Testis (tissue), 3 donors: ENCODE results near the gene EFCAB8. TPM values are rescaled to one million over a fixed set of nuclear protein-coding genes. Genes with fewer than 3 reads are reported as not detected.
"Not testable (repeated sequence)": the region's sequence is repeated elsewhere in the genome, so short reads cannot be mapped to it uniquely, and the experiment has no call there.

Experiments used
- DNase-seq: peaks from one replicate; pipeline ENCODE4 v3.0.0-alpha.2; 2019
- H3K27ac ChIP-seq, 2 donors: fragments of 200-600 bp; sonication (generic); one replicate each; pipeline ENCODE4 v1.5.1; 2019
- H3K27me3 ChIP-seq: fragments of 200-600 bp; sonication (generic); one replicate; pipeline ENCODE4 v1.5.1; 2019
- H3K36me3 ChIP-seq: fragments of 200-600 bp; sonication (generic); one replicate; pipeline ENCODE4 v1.5.1; 2017; ENCODE audit warnings: low read depth; ENCODE audit errors: missing control alignments
- H3K4me1 ChIP-seq: fragments of 200-600 bp; sonication (generic); one replicate; pipeline ENCODE4 v1.5.1; 2019
- H3K4me3 ChIP-seq, 2 donors: fragments of 200-600 bp; sonication (generic); one replicate each; pipeline ENCODE4 v1.5.1; 2017 to 2019
- H3K9me3 ChIP-seq: fragments of 200-600 bp; sonication (generic); one replicate; pipeline ENCODE4 v1.5.1; 2017
- POLR2A ChIP-seq: fragments of 450-650 bp; IDR thresholded peaks from one replicate; pipeline ENCODE4 v1.6.1; 2017; ENCODE audit warnings: antibody characterized with exemption, mild to moderate bottlenecking, moderate library complexity
- WGBS, 2 donors: methylation state at CpG; one replicate each; pipeline ENCODE4 v1.1.5; 2018; 5-methylcytosine and 5-hydroxymethylcytosine counted together
- intact Hi-C: fragments of 100-400 bp; cut with DNase I; formaldehyde crosslinking; loops from one replicate; pipeline ENCODE4 v1.15.1; 2023; ENCODE audit warnings: low total_unique reads
- polyA plus RNA-seq: library from polyadenylated mRNA; stranded (reverse); fragments of 350-450 nt; fragmentation: Illumina TruSeq; extraction: RNeasy Lipid Tissue Mini Kit (QIAGEN cat#74804); gene quantifications from one replicate; pipeline ENCODE4 v1.2.3, GENCODE V29; 2014; ENCODE audit warnings: low read depth, low replicate concordance; ENCODE audit not compliant: insufficient read depth
- total RNA-seq, 2 donors: library from RNA; depleted of rRNA; stranded (reverse); fragments of >200 nt; gene quantifications; one replicate each; pipeline ENCODE4 v1.2.3, GENCODE V29; 2016
- TF ChIP-seq, protein P1 (sequence below), 3 experiments: fragments of 450-650 bp in 2 of 3; fragments of 200-600 bp in 1 of 3; sonication (generic) in 1 of 3; IDR thresholded peaks; one replicate each; pipeline ENCODE4 v1.5.1; 2016 to 2019; ENCODE audit warnings: antibody characterized with exemption in 3 of 3, mild to moderate bottlenecking in 2 of 3, moderate library complexity in 1 of 3

The EFCAB8 gene
- total and polyA plus RNA-seq, 3 donors from 2014 or later = 4.9 to 9.5 (median 6.3) TPM

DNA sequence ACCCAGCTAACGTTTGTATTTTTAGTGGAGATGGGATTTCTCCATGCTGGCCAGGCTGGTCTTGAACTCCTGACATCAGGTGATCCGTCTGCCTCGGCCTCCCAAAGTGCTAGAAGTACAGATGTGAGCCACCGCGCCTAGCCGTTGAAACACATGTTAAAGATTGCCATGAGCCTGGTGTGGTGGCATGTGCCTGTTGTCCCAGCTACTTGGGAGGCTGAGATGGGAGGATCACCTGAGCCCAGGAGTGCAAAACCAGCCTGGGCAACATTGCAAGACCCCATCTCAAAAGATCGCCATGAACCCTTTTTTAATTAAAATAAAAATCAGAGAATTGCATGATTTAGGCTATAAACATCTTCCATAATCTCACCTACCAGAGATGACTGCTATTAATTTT, 2.7 kb downstream of the EFCAB8 start:
- WGBS, 2 donors = 85 to 90% methylated on average over 7 of the region's 7 CpGs

DNA sequence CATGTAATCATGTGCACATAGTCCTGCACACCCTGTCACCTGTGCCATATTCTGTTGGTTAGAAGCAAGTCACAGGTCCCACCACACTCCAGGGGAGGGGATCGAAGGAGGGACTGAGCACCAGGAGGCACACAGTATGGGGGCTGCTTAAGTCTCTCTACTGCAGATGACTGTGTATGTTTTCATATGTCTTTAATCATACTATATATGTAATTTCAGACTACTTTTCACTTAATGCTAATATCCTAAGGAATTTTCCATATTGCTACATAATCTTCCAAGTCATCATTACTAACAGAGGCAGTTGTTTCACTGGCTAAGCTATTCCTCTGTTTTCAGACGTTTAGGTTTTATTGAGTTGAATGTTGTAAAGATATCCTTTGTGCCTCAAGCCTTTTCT, 10.8 kb downstream of the EFCAB8 start:
- H3K4me3 ChIP-seq = no peak overlapping the region
- TF ChIP-seq, protein P1, sequence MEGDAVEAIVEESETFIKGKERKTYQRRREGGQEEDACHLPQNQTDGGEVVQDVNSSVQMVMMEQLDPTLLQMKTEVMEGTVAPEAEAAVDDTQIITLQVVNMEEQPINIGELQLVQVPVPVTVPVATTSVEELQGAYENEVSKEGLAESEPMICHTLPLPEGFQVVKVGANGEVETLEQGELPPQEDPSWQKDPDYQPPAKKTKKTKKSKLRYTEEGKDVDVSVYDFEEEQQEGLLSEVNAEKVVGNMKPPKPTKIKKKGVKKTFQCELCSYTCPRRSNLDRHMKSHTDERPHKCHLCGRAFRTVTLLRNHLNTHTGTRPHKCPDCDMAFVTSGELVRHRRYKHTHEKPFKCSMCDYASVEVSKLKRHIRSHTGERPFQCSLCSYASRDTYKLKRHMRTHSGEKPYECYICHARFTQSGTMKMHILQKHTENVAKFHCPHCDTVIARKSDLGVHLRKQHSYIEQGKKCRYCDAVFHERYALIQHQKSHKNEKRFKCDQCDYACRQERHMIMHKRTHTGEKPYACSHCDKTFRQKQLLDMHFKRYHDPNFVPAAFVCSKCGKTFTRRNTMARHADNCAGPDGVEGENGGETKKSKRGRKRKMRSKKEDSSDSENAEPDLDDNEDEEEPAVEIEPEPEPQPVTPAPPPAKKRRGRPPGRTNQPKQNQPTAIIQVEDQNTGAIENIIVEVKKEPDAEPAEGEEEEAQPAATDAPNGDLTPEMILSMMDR (IDR thresholded peaks at IDR 0.05) = no peak
- no peak for TF ChIP-seq POLR2A
- intact Hi-C loops = no loop called here
- no peaks in the 10 kb centered on the region for H3K36me3 ChIP-seq
- WGBS, 2 donors = 70 to 85% methylated on average over 2 of the region's 2 CpGs
- DNase-seq = no peak
- H3K9me3 ChIP-seq = no peaks in the 10 kb centered on the region
- H3K4me1 ChIP-seq = no peaks in the 10 kb centered on the region
- H3K27ac ChIP-seq = no peak overlapping the region
- no peaks in the 10 kb centered on the region for H3K27me3 ChIP-seq

More for the DNA sequence above, 2.7 kb downstream of the EFCAB8 start:
- no peak for DNase-seq
- no peak for TF ChIP-seq POLR2A
- TF ChIP-seq, protein P1 (IDR thresholded peaks at IDR 0.05) = no peak
- H3K4me1 ChIP-seq = peaks cover 3% of the 10 kb centered on the region
- no peaks in the 10 kb centered on the region for H3K9me3 ChIP-seq
- intact Hi-C loops = no loop called here
- no peak overlapping the region for H3K4me3 ChIP-seq
- no peaks in the 10 kb centered on the region for H3K27me3 ChIP-seq
- H3K36me3 ChIP-seq = no peaks in the 10 kb centered on the region
- no peak overlapping the region for H3K27ac ChIP-seq

DNA sequence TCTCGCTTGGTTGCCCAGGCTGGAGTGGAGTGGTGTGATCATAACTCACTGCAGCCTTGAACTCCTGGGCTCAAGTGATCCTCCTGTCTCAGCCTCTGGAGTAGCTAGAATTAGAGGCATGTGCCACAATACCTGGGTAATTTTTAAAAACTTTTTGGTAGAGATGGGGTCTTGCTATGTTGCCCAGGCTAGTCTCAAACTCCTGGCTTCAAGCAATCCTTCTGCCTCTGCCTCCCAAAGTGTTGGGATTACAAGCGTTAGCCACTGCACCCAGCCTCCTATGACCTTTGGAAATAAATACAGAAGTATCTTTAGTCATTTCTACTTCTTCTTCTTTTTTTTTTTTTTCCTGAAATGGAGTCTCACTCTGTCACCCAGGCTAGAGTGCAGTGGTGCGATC, 11.8 kb downstream of the EFCAB8 start:
- H3K4me1 ChIP-seq, H3K27ac ChIP-seq, DNase-seq, H3K36me3 ChIP-seq, intact Hi-C loops, H3K27me3 ChIP-seq, H3K9me3 ChIP-seq, H3K4me3 ChIP-seq: not testable (repeated sequence)
- 92 to 93% methylated on average over 3 of the region's 3 CpGs for WGBS, 2 donors

DNA sequence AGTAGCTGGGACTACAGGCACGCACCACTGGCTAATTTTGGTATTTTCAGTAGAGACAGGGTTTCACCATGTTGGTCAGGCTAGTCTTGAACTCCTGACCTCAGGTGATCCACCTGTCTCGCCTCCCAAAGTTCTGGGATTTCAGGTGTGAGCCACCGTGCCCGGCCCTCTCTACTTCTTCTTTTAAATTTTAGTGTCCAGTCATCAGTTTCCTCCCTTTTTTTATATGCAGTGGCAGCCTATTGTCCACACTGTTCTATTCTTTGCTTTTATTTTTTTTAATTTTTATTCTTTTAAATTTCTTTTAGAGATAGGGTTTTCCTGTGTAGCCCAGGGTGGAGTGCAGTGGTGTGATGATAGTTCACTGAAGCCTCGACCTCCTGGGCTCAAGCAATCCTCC, 12.3 kb downstream of the EFCAB8 start:
- Histone ChIP-seq H3K9me3 (no peaks in the 10 kb centered on the region), H3K27ac (no peak overlapping the region), H3K4me3 (no peak overlapping the region), H3K4me1 (no peaks in the 10 kb centered on the region), H3K27me3 (no peaks in the 10 kb centered on the region), H3K36me3 (no peaks in the 10 kb centered on the region)
- 91 to 94% methylated on average over 5 of the region's 5 CpGs for WGBS, 2 donors
- DNase-seq = no peak
- intact Hi-C loops = no loop called here
- no peak for TF ChIP-seq POLR2A
- TF ChIP-seq, protein P1 (IDR thresholded peaks at IDR 0.05) = no peak

DNA sequence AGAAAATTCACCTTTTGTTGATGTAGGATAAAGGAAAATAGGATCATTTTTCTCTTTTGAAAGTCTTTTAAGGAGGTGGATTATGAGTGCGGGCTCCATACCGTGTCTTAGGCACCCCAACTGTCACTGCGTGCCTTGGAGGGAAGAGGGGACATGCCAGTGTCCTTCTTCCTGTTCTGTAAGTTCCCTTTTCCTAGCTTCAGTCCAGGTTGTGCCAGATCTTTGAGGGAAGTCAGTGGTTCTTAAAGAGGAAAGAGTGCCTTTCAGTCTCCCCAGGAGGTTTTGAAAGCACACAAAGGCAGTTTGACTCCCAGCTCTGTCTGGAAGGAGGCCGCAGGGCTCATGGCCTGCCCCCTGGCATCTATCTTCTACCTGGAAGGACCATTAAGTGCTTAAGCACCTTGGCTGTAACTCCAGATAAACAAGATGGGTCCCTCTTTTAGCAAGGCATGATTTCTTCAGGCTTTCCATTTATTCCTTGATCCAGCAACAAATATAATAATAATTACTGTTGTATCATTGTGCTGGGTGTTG, 13.0 kb downstream of the EFCAB8 start:
- DNase-seq = no peak
- H3K4me1 ChIP-seq = no peaks in the 10 kb centered on the region
- 66 to 70% methylated on average over 4 of the region's 4 CpGs for WGBS, 2 donors
- H3K27ac ChIP-seq = no peak overlapping the region
- intact Hi-C loops = no loop called here
- H3K9me3 ChIP-seq = no peaks in the 10 kb centered on the region
- no peaks in the 10 kb centered on the region for H3K36me3 ChIP-seq
- no peaks in the 10 kb centered on the region for H3K27me3 ChIP-seq
- TF ChIP-seq, protein P1 (IDR thresholded peaks at IDR 0.05) = no peak
- TF ChIP-seq POLR2A = no peak
- no peak overlapping the region for H3K4me3 ChIP-seq
